Gastroesophageal sphincter (tissue), 3 donors: Measurements from ENCODE around the gene PPM1A.

Experiments used
- EP300 ChIP-seq: sonication (generic); formaldehyde crosslinking; IDR thresholded peaks from one replicate; pipeline ENCODE4 v1.6.1; 2017; ENCODE audit warnings: antibody characterized with exemption, mild to moderate bottlenecking
- TF ChIP-seq, protein P1 (sequence below), 4 experiments: fragments of 200-600 bp in 2 of 4; fragments of 450-650 bp in 2 of 4; sonication (generic) in 1 of 4; IDR thresholded peaks; one replicate each; pipeline ENCODE4 v1.5.1; 2017 to 2019; ENCODE audit warnings: antibody characterized with exemption in 4 of 4, mild to moderate bottlenecking in 2 of 4, moderate library complexity in 2 of 4

- TF ChIP-seq, protein P1, sequence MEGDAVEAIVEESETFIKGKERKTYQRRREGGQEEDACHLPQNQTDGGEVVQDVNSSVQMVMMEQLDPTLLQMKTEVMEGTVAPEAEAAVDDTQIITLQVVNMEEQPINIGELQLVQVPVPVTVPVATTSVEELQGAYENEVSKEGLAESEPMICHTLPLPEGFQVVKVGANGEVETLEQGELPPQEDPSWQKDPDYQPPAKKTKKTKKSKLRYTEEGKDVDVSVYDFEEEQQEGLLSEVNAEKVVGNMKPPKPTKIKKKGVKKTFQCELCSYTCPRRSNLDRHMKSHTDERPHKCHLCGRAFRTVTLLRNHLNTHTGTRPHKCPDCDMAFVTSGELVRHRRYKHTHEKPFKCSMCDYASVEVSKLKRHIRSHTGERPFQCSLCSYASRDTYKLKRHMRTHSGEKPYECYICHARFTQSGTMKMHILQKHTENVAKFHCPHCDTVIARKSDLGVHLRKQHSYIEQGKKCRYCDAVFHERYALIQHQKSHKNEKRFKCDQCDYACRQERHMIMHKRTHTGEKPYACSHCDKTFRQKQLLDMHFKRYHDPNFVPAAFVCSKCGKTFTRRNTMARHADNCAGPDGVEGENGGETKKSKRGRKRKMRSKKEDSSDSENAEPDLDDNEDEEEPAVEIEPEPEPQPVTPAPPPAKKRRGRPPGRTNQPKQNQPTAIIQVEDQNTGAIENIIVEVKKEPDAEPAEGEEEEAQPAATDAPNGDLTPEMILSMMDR (IDR thresholded peaks at IDR 0.05) = no peak
- TF ChIP-seq EP300 = no peak
Measured at GRCh38 chr14:60278350-60278749, 29.3 kb downstream of the PPM1A start.
